Type B pancreatic cell (in vitro differentiated cells): ENCODE data around the gene ATP5PD. TPM values are rescaled to one million over a fixed set of nuclear protein-coding genes. Genes with fewer than 3 reads are reported as not detected.
"Not testable (repeated sequence)": the region's sequence is repeated elsewhere in the genome, so short reads cannot be mapped to it uniquely, and the experiment has no call there.

Source experiments
- DNase-seq: peaks from one replicate; pipeline ENCODE4 v3.0.0; 2021; ENCODE audit warnings: mixed read lengths; ENCODE audit not compliant: unreplicated experiment; ENCODE audit errors: extremely low spot score
- H3K27ac Mint-ChIP-seq: 2 replicates; pipeline ENCODE4 v1.8.0; 2021; ENCODE audit warnings: mild to moderate bottlenecking, mixed read lengths
- H3K27me3 Mint-ChIP-seq: 2 replicates; pipeline ENCODE4 v1.8.0; 2021; ENCODE audit warnings: mixed read lengths
- H3K36me3 Mint-ChIP-seq: 2 replicates; pipeline ENCODE4 v1.8.0; 2021; ENCODE audit warnings: mixed read lengths
- H3K4me1 Mint-ChIP-seq: one replicate; pipeline ENCODE4 v1.8.0; 2021; ENCODE audit warnings: mixed read lengths; ENCODE audit not compliant: unreplicated experiment
- H3K4me3 Mint-ChIP-seq: 2 replicates; pipeline ENCODE4 v1.8.0; 2021; ENCODE audit warnings: mild to moderate bottlenecking, mixed read lengths
- H3K9me3 Mint-ChIP-seq: 2 replicates; pipeline ENCODE4 v1.8.0; 2021; ENCODE audit warnings: mixed read lengths
- CTCF ChIP-seq: fragments of 200-600 bp; sonication (generic); conservative IDR thresholded peaks from 2 replicates; pipeline ENCODE4 v1.5.0; 2021; ENCODE audit warnings: antibody characterized with exemption, mild to moderate bottlenecking
- total RNA-seq: library from RNA; stranded (reverse); gene quantifications from 2 replicates; pipeline ENCODE4 v1.2.1, GENCODE V29; 2021; ENCODE audit warnings: low replicate concordance

ATP5PD gene
- total RNA-seq, 1 donor from 2014 or later = 239 TPM

- DNase-seq = no peak
- no peak overlapping the region for H3K27ac Mint-ChIP-seq
- H3K36me3 Mint-ChIP-seq = no peaks in the 10 kb centered on the region
- H3K4me1 Mint-ChIP-seq = peaks cover 7% of the 10 kb centered on the region
- no peak overlapping the region for H3K4me3 Mint-ChIP-seq
- H3K9me3 Mint-ChIP-seq = no peaks in the 10 kb centered on the region
- H3K27me3 Mint-ChIP-seq = no peaks in the 10 kb centered on the region
- TF ChIP-seq CTCF = no peak
Observed at GRCh38 chr17:75074532-75074931, 27.8 kb upstream of the ATP5PD start.

GRCh38 chr17:75073618-75074047 lies 26.9 kb upstream of the ATP5PD start:
- H3K27ac Mint-ChIP-seq = no peak overlapping the region
- H3K9me3 Mint-ChIP-seq = no peaks in the 10 kb centered on the region

GRCh38 chr17:75072909-75073308 lies 26.1 kb upstream of the ATP5PD start:
- not testable (repeated sequence) for H3K36me3 Mint-ChIP-seq, H3K27ac Mint-ChIP-seq, H3K4me1 Mint-ChIP-seq, H3K27me3 Mint-ChIP-seq, H3K4me3 Mint-ChIP-seq, DNase-seq, H3K9me3 Mint-ChIP-seq

More at GRCh38 chr17:75073618-75074047, 26.9 kb upstream of the ATP5PD start:
- no peaks in the 10 kb centered on the region for H3K36me3 Mint-ChIP-seq
- no peaks in the 10 kb centered on the region for H3K27me3 Mint-ChIP-seq
- DNase-seq = no peak
- no peak overlapping the region for H3K4me3 Mint-ChIP-seq
- TF ChIP-seq CTCF = no peak
- H3K4me1 Mint-ChIP-seq = peaks cover under 1% of the 10 kb centered on the region

- not testable (repeated sequence) for DNase-seq, H3K4me1 Mint-ChIP-seq, H3K27ac Mint-ChIP-seq, H3K9me3 Mint-ChIP-seq, H3K27me3 Mint-ChIP-seq, H3K4me3 Mint-ChIP-seq, H3K36me3 Mint-ChIP-seq
Observed at GRCh38 chr17:75071478-75072271, 24.9 kb upstream of the ATP5PD start.

GRCh38 chr17:75069783-75070182 lies 23.0 kb upstream of the ATP5PD start:
- peak; percentile 19 for TF ChIP-seq CTCF
- DNase-seq = no peak
- Mint-ChIP-seq H3K9me3 (no peaks in the 10 kb centered on the region), H3K27ac (no peak overlapping the region), H3K4me1 (no peaks in the 10 kb centered on the region), H3K4me3 (no peak overlapping the region), H3K36me3 (no peaks in the 10 kb centered on the region), H3K27me3 (no peaks in the 10 kb centered on the region)

GRCh38 chr17:75068750-75069149 lies 22.0 kb upstream of the ATP5PD start:
- no peak overlapping the region for H3K4me3 Mint-ChIP-seq
- no peaks in the 10 kb centered on the region for H3K27me3 Mint-ChIP-seq
- H3K27ac Mint-ChIP-seq = no peak overlapping the region
- peaks cover 7% of the 10 kb centered on the region for H3K36me3 Mint-ChIP-seq
- H3K9me3 Mint-ChIP-seq = no peaks in the 10 kb centered on the region
- TF ChIP-seq CTCF = no peak
- no peaks in the 10 kb centered on the region for H3K4me1 Mint-ChIP-seq
- DNase-seq = no peak
